WTC11 (cell line): Measurements from ENCODE around the gene PDYN. TPM values are rescaled to one million over a fixed set of nuclear protein-coding genes. Genes with fewer than 3 reads are reported as not detected.

Source experiments
- ATAC-seq: fragments of 200-7000 bp; cut with Tn5 transposase; 2 replicates; pipeline ENCODE4 v1.10.0; 2021; ENCODE audit warnings: mild to moderate bottlenecking, moderate library complexity
- CTCF ChIA-PET: fragments of 300-600 bp; sonication (Branson Sonifier 250); formaldehyde crosslinking; loops from one replicate; lab custom pipeline; 2021; ENCODE audit warnings: antibody characterized with exemption; lab: Charles Lee
- POLR2A ChIA-PET: fragments of 350-600 bp; sonication (Branson Sonifier 250); formaldehyde crosslinking; loops from one replicate; lab custom pipeline; 2021; ENCODE audit warnings: antibody characterized with exemption; lab: Charles Lee
- DNase-seq: peaks from one replicate; pipeline ENCODE4 v3.0.0; 2021; ENCODE audit warnings: low spot score
- H3K27ac Mint-ChIP-seq: 2 replicates; pipeline ENCODE4 v1.8.0; 2021; ENCODE audit warnings: mixed read lengths
- H3K27me3 Mint-ChIP-seq: 2 replicates; pipeline ENCODE4 v1.8.0; 2021; ENCODE audit warnings: low read depth, mild to moderate bottlenecking, moderate library complexity, mixed read lengths
- H3K36me3 Mint-ChIP-seq: 2 replicates; pipeline ENCODE4 v1.8.0; 2021; ENCODE audit warnings: mixed read lengths
- H3K4me1 Mint-ChIP-seq: 2 replicates; pipeline ENCODE4 v1.8.0; 2022; ENCODE audit warnings: mixed read lengths
- H3K4me3 Mint-ChIP-seq: 2 replicates; pipeline ENCODE4 v1.8.0; 2021; ENCODE audit warnings: mild to moderate bottlenecking, moderate library complexity, mixed read lengths
- H3K9me3 Mint-ChIP-seq: 2 replicates; pipeline ENCODE4 v1.8.0; 2021; ENCODE audit warnings: mixed read lengths
- ATF1 ChIP-seq: sonication (generic); formaldehyde crosslinking; IDR thresholded peaks from 2 replicates; pipeline ENCODE4 v1.8.1; 2023; ENCODE audit warnings: mild to moderate bottlenecking, moderate library complexity, missing genetic modification reagents
- ATF3 ChIP-seq: sonication (generic); formaldehyde crosslinking; conservative IDR thresholded peaks from 2 replicates; pipeline ENCODE4 v1.8.1; 2022; ENCODE audit warnings: mild to moderate bottlenecking, missing genetic modification reagents
- ESRRA ChIP-seq: sonication (generic); formaldehyde crosslinking; IDR thresholded peaks from 2 replicates; pipeline ENCODE4 v1.8.1; 2022; ENCODE audit warnings: mild to moderate bottlenecking, missing genetic modification reagents, borderline replicate concordance
- FOXJ3 ChIP-seq: sonication (generic); formaldehyde crosslinking; IDR thresholded peaks from 2 replicates; pipeline ENCODE4 v1.9.0; 2021; ENCODE audit warnings: missing genetic modification reagents, mild to moderate bottlenecking, borderline replicate concordance
- NFE2L1 ChIP-seq: sonication (generic); formaldehyde crosslinking; IDR thresholded peaks from 2 replicates; pipeline ENCODE4 v1.8.1; 2023; ENCODE audit warnings: missing genetic modification reagents
- NR2C2 ChIP-seq: sonication (generic); formaldehyde crosslinking; IDR thresholded peaks from 2 replicates; pipeline ENCODE4 v1.8.0; 2022; ENCODE audit warnings: mild to moderate bottlenecking, missing genetic modification reagents
- NR3C1 ChIP-seq: sonication (generic); formaldehyde crosslinking; conservative IDR thresholded peaks from 2 replicates; pipeline ENCODE4 v1.8.1; 2023; ENCODE audit warnings: low read depth, mild to moderate bottlenecking, missing genetic modification reagents
- PRRX2 ChIP-seq: fragments of 250-450 bp; sonication (Bioruptor Pico); IDR thresholded peaks from 2 replicates; pipeline ENCODE4 v1.8.0; 2021; ENCODE audit warnings: mild to moderate bottlenecking
- SMAD3 ChIP-seq: sonication (generic); formaldehyde crosslinking; IDR thresholded peaks from 2 replicates; pipeline ENCODE4 v1.8.0; 2022; ENCODE audit warnings: missing genetic modification reagents, mild to moderate bottlenecking, borderline replicate concordance
- STAT6 ChIP-seq: sonication (generic); formaldehyde crosslinking; conservative IDR thresholded peaks from 2 replicates; pipeline ENCODE4 v1.8.1; 2023; ENCODE audit warnings: mild to moderate bottlenecking, low read depth, missing genetic modification reagents, moderate library complexity
- ZNF396 ChIP-seq: fragments of 250-450 bp; sonication (Bioruptor Pico); IDR thresholded peaks from 2 replicates; pipeline ENCODE4 v1.8.0; 2021; ENCODE audit warnings: mild to moderate bottlenecking, moderate library complexity, borderline replicate concordance
- total RNA-seq: library from RNA; stranded (reverse); gene quantifications from 3 replicates; pipeline ENCODE4 v1.2.3, GENCODE V29; 2021
- TF ChIP-seq, protein P1 (sequence below): fragments of 250-450 bp; sonication (Bioruptor Pico); IDR thresholded peaks from 2 replicates; pipeline ENCODE4 v1.8.0; 2021; ENCODE audit warnings: mild to moderate bottlenecking
- TF ChIP-seq, protein P2 (sequence below): sonication (generic); formaldehyde crosslinking; IDR thresholded peaks from 2 replicates; pipeline ENCODE4 v1.8.0; 2022; ENCODE audit warnings: missing genetic modification reagents
- TF ChIP-seq, protein P3 (sequence below): sonication (generic); formaldehyde crosslinking; IDR thresholded peaks from 2 replicates; pipeline ENCODE4 v1.8.1; 2022; ENCODE audit warnings: low read depth, mild to moderate bottlenecking, moderate library complexity, missing genetic modification reagents, borderline replicate concordance
- TF ChIP-seq, protein P4 (sequence below): sonication (generic); formaldehyde crosslinking; IDR thresholded peaks from 2 replicates; pipeline ENCODE4 v1.8.1; 2023; ENCODE audit warnings: mild to moderate bottlenecking, missing genetic modification reagents, borderline replicate concordance

Gene PDYN
- total RNA-seq, 1 experiment from 2014 or later: 0.28 TPM

- TF ChIP-seq, protein P1, sequence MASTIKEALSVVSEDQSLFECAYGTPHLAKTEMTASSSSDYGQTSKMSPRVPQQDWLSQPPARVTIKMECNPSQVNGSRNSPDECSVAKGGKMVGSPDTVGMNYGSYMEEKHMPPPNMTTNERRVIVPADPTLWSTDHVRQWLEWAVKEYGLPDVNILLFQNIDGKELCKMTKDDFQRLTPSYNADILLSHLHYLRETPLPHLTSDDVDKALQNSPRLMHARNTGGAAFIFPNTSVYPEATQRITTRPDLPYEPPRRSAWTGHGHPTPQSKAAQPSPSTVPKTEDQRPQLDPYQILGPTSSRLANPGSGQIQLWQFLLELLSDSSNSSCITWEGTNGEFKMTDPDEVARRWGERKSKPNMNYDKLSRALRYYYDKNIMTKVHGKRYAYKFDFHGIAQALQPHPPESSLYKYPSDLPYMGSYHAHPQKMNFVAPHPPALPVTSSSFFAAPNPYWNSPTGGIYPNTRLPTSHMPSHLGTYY: no peak
- TF ChIP-seq NR2C2 (CRISPR knock-in tag) (no peak), ATF3 (no peak), ATF1 (CRISPR knock-in tag) (no peak), FOXJ3 (CRISPR knock-in tag) (no peak)
- TF ChIP-seq, protein P2, sequence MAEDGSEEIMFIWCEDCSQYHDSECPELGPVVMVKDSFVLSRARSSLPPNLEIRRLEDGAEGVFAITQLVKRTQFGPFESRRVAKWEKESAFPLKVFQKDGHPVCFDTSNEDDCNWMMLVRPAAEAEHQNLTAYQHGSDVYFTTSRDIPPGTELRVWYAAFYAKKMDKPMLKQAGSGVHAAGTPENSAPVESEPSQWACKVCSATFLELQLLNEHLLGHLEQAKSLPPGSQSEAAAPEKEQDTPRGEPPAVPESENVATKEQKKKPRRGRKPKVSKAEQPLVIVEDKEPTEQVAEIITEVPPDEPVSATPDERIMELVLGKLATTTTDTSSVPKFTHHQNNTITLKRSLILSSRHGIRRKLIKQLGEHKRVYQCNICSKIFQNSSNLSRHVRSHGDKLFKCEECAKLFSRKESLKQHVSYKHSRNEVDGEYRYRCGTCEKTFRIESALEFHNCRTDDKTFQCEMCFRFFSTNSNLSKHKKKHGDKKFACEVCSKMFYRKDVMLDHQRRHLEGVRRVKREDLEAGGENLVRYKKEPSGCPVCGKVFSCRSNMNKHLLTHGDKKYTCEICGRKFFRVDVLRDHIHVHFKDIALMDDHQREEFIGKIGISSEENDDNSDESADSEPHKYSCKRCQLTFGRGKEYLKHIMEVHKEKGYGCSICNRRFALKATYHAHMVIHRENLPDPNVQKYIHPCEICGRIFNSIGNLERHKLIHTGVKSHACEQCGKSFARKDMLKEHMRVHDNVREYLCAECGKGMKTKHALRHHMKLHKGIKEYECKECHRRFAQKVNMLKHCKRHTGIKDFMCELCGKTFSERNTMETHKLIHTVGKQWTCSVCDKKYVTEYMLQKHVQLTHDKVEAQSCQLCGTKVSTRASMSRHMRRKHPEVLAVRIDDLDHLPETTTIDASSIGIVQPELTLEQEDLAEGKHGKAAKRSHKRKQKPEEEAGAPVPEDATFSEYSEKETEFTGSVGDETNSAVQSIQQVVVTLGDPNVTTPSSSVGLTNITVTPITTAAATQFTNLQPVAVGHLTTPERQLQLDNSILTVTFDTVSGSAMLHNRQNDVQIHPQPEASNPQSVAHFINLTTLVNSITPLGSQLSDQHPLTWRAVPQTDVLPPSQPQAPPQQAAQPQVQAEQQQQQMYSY (CRISPR knock-in tag): no peak
Measured at GRCh38 chr20:1982686-1983085, 11.2 kb downstream of the PDYN start (continued).

DNA sequence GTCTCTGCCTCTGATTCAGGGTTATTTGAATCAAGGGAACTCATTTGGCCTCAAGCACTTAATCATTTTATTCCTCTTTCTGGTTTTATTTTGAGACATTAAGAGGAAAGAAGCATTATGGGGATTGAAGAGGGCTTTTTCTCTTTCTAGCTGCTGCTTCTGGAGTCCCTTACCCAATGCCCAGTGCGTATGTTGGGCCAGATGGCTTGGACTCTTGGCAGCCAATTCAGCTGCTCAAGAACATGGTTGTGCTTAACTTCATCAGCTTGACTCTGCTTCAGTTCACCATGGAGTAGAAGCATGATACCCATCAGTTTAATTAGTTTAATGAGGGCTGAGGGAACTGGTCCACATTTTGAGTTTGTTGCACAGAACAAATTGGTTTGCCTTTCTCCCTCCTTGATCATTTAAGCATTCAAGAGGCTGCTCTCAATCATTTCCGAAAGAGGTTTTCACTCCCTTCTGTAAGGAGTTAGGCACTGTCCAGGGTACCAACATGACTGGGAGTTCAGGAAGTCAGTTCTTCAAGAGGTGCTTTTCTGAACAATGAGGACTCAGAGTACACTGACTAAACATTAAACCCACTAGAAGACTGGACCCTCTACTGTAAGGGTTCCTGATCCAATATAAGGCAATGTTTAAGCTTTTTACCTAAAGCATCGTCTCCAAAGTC lies 14.6 kb downstream of the PDYN start:
- DNase-seq (no peak), ATAC-seq (no peak)
- H3K27ac Mint-ChIP-seq: no peak overlapping the region
- H3K27me3 Mint-ChIP-seq: peaks cover 4% of the 10 kb centered on the region
- no peaks in the 10 kb centered on the region for H3K4me1 Mint-ChIP-seq
- CTCF ChIA-PET: no interaction called here
- H3K36me3 Mint-ChIP-seq: no peaks in the 10 kb centered on the region
- H3K4me3 Mint-ChIP-seq: no peak overlapping the region
- POLR2A ChIA-PET: no interaction called here
- H3K9me3 Mint-ChIP-seq: 0 out of 2 replicates have a peak, but pooled peaks cover 5% of the 10 kb centered on the region
- TF ChIP-seq PRRX2 (CRISPR knock-in tag) (no peak), SMAD3 (CRISPR knock-in tag) (no peak), ZNF396 (CRISPR knock-in tag) (no peak), ESRRA (CRISPR knock-in tag) (no peak), NFE2L1 (CRISPR knock-in tag) (no peak), STAT6 (CRISPR knock-in tag) (no peak), NR3C1 (no peak)
- TF ChIP-seq, protein P3, sequence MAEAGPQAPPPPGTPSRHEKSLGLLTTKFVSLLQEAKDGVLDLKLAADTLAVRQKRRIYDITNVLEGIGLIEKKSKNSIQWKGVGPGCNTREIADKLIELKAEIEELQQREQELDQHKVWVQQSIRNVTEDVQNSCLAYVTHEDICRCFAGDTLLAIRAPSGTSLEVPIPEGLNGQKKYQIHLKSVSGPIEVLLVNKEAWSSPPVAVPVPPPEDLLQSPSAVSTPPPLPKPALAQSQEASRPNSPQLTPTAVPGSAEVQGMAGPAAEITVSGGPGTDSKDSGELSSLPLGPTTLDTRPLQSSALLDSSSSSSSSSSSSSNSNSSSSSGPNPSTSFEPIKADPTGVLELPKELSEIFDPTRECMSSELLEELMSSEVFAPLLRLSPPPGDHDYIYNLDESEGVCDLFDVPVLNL (CRISPR knock-in tag): no peak
- TF ChIP-seq, protein P4, sequence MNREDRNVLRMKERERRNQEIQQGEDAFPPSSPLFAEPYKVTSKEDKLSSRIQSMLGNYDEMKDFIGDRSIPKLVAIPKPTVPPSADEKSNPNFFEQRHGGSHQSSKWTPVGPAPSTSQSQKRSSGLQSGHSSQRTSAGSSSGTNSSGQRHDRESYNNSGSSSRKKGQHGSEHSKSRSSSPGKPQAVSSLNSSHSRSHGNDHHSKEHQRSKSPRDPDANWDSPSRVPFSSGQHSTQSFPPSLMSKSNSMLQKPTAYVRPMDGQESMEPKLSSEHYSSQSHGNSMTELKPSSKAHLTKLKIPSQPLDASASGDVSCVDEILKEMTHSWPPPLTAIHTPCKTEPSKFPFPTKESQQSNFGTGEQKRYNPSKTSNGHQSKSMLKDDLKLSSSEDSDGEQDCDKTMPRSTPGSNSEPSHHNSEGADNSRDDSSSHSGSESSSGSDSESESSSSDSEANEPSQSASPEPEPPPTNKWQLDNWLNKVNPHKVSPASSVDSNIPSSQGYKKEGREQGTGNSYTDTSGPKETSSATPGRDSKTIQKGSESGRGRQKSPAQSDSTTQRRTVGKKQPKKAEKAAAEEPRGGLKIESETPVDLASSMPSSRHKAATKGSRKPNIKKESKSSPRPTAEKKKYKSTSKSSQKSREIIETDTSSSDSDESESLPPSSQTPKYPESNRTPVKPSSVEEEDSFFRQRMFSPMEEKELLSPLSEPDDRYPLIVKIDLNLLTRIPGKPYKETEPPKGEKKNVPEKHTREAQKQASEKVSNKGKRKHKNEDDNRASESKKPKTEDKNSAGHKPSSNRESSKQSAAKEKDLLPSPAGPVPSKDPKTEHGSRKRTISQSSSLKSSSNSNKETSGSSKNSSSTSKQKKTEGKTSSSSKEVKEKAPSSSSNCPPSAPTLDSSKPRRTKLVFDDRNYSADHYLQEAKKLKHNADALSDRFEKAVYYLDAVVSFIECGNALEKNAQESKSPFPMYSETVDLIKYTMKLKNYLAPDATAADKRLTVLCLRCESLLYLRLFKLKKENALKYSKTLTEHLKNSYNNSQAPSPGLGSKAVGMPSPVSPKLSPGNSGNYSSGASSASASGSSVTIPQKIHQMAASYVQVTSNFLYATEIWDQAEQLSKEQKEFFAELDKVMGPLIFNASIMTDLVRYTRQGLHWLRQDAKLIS (CRISPR knock-in tag): no peak
- TF ChIP-seq, protein P1: no peak
